ENCODE measurements around the gene TTR.

The TTR gene

GRCh38 chr18:31618801-31619200 lies 27.1 kb downstream of the TTR start:
- DNase-seq, result no peak

GRCh38 chr18:31619291-31619690 lies 27.6 kb downstream of the TTR start:
- no peak for DNase-seq

- no peak for DNase-seq
Observed at GRCh38 chr18:31624892-31625640, 33.4 kb downstream of the TTR start.

GRCh38 chr18:31626409-31626808 lies 34.7 kb downstream of the TTR start:
- no peak for DNase-seq

- no peak for DNase-seq
Observed at GRCh38 chr18:31630549-31630948, 38.9 kb downstream of the TTR start.

GRCh38 chr18:31631526-31631925 lies 39.8 kb downstream of the TTR start:
- no peak for DNase-seq

- DNase-seq, result no peak
Observed at GRCh38 chr18:31632356-31632755, 40.7 kb downstream of the TTR start.

- DNase-seq, result no peak
Observed at GRCh38 chr18:31633392-31634330, 42.0 kb downstream of the TTR start.

- DNase-seq, result no peak
Observed at GRCh38 chr18:31634331-31634713, 42.6 kb downstream of the TTR start.

- no peak for DNase-seq
Observed at GRCh38 chr18:31636387-31636786, 44.7 kb downstream of the TTR start.

- DNase-seq, result no peak
Observed at GRCh38 chr18:31637445-31637844, 45.8 kb downstream of the TTR start.

GRCh38 chr18:31643003-31643402 lies 51.3 kb downstream of the TTR start:
- no peak for DNase-seq

- DNase-seq, result no peak
Observed at GRCh38 chr18:31645411-31645810, 53.7 kb downstream of the TTR start.

GRCh38 chr18:31646332-31647126 lies 54.9 kb downstream of the TTR start:
- peak; percentile 87 for DNase-seq

GRCh38 chr18:31647127-31647753 lies 55.6 kb downstream of the TTR start:
- peak; percentile 87 for DNase-seq
